ENCODE results near the gene TPRG1L.

The TPRG1L gene

DNA sequence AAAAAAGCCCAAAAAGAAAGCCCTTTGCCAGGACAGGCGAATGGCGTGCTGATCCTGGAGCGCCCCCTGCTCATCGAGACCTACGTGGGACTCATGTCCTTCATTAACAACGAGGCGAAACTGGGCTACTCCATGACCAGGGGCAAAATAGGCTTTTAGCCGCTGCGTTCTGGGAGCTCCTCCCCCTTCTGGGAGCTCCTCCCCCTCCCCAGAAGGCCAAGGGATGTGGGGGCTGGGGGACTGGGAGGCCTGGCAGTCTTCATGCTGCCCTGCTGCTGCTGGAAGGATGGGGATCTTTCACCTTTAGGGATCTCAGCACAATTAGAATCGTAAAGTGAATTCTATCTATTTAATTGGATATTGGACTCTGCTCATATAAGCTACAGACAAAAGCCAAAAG, 3.6 kb downstream of the TPRG1L start:
- no peak for DNase-seq (ENCODE audit: low read depth in 2 of 2)

DNA sequence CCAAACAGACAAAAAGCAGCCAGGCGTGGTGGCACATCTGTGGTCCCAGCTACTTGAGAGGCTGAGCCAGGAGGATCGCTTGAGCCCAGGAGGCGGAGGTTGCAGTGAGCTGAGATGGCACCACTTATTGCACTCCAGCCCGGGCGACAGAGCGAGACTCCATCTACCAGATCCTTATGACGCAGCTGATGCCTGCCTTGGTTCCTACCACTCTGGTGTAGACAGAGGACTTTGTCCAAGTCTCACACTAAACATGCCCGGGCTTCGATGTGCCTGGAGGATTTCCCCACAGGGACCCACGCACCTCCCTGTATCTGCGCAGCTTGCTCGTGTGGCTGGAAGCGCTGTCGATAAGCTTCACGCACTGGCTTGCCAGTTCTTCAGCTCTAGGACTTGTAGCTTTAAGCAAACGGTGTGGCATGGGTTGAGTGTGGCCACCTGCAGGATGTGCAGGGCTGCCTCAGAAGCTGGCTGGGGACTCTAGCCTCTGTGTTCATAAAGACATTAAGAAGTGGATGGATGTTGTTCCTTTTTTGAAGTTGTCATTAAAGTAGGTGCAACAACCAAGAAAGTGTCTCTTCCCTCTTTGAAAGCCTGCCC, 4.8 kb downstream of the TPRG1L start:
- DNase-seq (ENCODE audit: low read depth in 2 of 2) = no peak

DNA sequence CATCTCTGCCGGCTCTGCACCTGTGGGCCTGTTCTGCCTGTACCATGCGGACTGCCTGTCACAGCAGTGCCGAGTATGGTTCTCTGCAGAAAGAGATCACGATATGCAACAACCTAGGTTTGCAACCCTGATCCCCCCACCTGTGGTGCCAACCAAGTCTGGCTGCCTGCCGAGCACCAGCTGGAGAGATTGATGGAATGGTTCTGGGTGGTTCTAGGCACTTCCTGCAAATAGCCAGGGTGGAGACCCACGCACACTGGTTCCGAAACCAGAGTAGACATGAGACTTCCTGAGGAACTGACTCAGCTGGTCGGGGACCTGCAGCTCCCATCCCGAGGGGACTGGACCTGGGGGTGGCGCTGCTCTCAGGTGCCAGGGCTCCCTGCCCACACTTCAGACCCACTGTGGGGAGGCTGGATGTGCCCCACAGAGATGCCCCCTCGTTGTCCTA, 5.4 kb downstream of the TPRG1L start:
- no peak for DNase-seq (ENCODE audit: low read depth in 2 of 2)

DNA sequence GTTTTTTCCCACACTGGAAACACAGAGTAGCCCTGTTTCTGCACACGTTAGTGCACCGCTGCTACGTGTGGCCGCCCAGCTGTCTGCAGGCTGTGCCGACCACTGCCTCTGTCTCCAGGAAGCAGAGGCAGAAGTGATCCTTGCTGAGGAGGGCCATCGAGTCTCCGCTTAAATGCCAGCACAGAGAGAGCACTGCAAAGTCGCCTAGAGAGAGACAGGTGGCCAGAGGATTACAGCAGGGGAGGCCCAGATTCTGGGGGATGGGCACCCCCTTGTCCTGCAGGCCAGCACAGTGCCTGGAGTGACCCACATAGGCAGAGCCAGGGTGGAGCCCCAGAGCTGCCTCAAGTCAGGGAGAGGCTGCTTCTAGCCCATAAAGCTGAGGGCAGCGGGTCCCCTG, 6.1 kb downstream of the TPRG1L start:
- no peak for DNase-seq (ENCODE audit: low read depth in 2 of 2)

DNA sequence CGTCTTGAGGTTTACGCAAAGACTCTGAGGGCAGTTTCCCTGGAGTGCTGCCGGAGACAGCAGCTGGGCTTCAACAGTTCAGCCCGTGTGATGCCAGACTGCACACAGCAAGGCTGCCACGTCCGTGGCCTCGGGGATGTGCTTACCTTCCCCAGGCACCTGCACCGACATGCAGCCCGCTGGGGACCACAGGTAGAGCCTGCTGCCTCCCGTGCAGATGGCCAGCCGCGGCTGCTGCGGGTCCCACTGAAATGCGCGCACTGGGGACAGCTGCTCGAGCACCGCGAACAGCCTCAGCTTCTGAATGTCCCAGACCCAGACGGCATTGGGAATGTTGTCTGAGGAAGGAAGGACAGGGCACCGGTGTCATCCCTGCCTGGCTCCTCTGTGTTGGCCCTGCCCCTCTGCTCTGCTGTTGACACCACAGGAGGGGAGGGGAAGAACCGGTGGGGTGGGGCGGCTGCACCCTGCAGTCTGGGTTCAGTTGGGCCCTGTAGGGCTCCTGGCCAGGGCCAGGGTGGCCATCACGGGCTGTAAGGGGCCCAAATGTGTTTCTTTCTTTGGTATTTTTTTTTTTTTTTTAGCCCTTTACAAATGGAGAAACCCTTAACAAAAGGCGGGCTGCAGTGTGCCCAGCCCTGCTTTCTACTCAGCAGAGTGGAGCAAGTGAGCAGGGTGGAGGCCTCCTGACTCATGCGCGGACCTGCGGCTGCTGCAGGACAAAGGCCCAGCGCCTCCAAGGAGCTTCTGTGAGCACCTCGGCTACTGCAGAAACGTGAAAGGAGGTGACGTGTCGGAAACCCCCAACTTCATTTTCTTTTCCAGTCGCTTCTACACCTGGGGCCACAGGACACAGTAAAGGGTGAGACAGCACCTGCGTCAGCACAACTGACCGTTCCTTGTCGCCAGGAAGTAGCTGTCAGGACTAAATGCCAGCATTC, 6.8 kb downstream of the TPRG1L start:
- no peak for DNase-seq (ENCODE audit: low read depth in 2 of 2)

DNA sequence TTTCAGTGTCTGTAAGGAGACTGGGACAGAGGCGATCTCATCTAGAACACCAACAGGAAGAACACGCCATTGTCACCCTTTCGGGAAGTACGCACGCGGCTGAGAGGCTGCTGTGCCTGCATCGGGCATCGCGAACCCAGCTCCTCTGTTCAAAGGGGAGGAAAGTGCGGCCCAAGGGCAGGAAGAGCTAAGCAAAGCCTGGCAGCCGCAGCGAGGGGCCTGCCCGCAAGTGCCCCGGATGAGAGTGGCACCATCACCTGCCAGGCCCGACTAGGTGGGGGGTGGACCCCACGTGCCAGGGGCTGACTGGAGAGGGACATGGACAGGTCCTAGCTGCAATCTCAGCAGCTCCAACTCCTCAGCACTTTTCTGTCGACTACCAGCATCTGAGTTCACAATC, 7.5 kb downstream of the TPRG1L start:
- DNase-seq (ENCODE audit: low read depth in 2 of 2) = no peak

DNA sequence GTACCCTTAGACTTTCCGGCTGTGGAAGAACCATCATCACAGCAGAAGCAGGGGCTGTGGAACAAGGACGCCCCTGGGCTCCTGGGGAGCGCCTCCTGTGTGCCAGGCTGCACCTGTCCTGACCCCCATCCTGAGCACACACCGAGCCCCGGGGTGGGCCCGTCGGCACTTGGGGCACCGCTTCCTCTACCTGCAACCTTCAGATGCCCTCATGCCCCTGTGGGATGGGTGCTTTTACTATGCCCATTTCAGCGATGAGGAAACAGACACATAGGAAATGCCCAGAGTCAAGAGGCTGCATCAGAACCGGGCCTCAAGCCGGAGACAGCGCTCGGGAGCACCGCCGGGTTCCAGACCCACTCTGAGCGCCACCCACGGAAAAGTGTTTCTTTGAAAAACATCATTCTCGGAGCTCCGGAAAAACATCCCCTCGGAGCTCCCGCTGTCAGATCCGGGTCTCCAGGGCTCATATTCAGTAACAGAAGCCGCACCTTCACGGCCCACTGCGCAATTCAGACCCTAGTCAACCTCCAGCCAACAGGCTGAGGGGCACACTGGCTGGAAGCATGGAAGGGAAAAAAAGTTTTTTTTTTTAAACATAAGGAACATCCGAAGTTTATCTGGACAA, 8.0 kb downstream of the TPRG1L start:
- no peak for DNase-seq (ENCODE audit: low read depth in 2 of 2)

DNA sequence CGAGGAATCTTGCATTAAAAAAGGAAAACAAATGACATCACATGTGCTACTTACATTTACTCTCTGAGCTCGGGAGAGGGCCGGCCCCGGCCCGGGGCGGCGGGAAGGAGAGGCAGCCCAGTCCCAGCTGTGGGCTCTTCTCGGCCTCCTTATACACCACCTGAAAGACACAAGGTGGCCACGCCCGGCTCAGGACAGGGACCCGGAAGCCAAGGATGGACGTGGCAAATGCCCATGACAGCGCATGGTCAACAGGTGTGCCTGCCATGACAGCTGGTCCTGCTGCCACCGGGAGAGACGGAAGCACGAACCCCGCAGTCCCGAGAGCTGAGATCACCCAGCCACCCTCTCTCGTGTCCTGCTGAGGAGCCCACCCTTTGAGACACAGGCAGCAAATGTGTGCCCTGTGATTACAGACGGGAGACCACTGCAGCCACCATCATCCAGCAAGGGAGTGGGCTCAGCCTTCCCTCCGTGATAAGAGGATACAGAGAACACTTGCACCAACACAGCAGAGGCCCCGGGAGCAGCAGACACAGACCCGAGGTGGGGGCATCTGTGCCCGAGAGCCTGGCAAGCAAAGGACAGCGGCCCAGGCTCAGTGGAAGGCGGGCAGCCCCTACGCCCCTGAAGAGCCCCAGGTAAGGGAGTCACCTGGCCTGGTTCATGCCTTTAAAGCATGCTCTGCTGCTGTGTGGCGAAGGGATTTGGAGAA, 8.7 kb downstream of the TPRG1L start:
- DNase-seq (ENCODE audit: low read depth in 2 of 2) = no peak

DNA sequence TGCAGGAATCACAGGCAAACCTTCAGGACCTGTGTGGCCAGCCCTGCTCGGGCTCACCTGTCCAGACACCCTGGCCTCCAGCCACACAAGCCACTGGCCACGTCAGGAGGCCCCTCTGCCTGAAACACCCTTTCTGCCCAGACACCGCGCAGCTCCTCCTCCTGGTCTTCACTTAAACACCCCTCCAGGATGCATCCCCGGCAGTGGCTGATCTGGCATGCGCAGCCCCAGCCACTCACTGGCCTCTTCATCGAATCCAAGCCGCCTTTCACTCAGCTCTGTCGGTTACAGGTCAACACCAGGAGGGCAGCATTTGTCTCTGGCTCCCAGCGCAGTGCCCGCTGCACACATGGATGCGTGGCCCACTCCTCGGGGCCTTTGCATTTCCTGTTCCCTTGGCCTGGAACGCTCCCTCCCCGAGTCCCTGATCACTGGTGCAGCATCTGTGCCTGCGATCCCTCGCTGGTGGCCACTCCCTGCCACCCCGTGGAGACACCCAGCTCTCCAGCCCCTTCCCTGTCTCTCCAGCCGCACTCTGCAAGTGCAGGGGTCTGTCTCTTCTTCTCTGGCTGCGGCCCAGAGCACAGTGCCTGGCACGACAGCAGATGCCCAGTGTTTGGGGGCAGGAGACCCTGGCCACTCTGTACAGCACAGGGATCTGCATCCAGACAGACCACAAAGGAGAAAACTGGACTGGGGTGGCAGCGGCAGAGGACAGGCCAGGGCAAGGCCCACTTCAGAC, 9.4 kb downstream of the TPRG1L start:
- DNase-seq (ENCODE audit: low read depth in 2 of 2) = no peak

DNA sequence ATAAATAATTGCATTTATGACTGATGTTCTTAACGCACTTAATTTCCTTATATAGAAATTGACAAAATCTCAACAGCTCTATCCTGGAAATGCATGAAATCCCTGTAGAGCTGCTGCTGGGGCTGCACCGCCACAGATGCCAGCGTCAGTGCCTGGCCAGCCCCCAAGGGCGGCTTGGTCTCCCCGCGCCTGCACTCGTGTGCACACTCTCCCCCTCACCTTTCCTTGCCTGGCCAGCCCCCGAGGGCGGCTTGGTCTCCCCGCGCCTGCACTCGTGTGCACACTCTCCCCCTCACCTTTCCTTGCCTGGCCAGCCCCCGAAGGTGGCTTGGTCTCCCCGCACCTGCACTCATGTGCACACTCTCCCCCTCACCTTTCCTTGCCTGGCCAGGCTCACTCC, 11.3 kb downstream of the TPRG1L start:
- DNase-seq (ENCODE audit: low read depth in 2 of 2) = no peak

DNA sequence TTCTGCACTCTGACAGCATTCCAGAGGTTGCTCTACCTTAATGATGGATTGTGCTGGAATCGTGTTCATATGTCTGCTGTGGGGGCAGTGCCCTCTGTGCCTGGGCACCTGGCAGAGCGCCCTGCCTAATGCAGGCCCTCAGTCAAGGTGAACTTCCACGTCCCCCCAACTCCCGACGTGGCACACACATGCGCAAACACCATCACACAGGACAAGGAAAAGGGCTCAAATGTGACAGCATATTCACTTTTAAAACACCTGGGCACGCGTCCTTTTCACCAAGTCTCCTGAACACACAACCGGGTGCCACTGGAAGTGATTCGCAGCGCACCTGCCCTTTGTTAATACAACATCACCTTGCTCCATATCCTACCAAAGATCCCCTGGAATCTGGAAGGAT, 11.7 kb downstream of the TPRG1L start:
- no peak for DNase-seq (ENCODE audit: low read depth in 2 of 2)

DNA sequence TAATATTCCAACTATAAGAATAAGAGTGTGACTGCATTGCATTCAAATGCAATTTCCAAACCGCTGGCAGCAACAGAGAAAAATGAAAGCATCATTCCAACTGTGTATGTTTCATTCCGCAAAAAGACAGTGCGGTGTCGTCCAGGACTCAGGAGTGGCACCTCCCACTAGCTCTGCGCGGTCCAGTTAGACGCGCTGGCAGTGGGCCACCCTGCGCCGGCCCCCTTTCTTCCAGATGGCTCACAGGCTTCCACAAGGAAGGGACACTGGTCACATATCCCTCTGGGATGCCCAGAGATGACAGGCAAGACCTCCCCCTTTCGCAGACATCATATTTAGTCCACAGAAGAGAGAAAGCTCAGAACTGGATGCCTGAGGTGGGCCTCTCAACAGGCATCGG, 13.2 kb downstream of the TPRG1L start:
- no peak for DNase-seq (ENCODE audit: low read depth in 2 of 2)

DNA sequence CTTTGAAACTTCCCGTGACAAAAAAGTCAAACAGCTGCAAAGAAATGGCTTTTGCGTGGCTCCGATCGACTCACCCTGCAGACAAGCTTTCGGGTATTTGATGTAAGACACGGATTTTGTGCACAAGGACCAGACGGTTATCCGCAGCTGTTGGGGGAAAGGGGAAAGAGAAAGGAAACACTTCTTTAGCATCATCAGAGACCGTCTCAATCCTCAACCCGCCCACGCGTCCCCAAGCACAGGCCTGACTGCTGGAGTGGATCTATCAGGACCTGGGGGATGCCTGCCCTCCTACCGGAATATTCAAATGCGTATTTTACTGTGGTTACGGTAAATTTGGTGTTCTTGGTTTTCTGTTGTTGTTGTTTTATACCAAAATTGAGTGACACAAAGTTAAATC, 13.9 kb downstream of the TPRG1L start:
- DNase-seq (ENCODE audit: low read depth in 2 of 2) = no peak

DNA sequence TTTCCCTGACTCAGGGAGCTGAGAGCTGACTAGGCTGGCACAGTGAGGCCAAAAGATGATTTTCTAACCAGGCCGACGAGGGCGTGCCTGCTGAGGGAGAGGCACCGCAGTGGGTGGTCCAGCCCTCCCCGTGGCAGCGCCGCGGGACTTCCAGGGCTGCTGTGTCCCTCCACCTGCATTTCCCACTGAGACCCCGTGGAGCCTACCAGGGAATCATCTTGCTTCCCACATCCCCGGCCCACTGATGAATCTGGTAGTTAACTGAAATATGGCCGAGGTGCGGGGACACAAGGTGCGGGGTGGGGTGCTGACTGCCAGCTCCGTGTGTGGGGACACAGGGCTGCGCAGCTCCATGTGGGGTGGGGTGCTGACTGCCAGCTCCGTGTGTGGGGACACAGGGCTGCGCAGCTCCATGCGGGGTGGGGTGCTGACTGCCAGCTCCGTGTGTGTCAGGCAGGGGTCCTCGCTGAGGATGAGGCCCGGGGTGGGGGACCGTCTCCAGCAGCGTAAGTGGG, 14.6 kb downstream of the TPRG1L start:
- DNase-seq (ENCODE audit: low read depth in 2 of 2) = no peak

DNA sequence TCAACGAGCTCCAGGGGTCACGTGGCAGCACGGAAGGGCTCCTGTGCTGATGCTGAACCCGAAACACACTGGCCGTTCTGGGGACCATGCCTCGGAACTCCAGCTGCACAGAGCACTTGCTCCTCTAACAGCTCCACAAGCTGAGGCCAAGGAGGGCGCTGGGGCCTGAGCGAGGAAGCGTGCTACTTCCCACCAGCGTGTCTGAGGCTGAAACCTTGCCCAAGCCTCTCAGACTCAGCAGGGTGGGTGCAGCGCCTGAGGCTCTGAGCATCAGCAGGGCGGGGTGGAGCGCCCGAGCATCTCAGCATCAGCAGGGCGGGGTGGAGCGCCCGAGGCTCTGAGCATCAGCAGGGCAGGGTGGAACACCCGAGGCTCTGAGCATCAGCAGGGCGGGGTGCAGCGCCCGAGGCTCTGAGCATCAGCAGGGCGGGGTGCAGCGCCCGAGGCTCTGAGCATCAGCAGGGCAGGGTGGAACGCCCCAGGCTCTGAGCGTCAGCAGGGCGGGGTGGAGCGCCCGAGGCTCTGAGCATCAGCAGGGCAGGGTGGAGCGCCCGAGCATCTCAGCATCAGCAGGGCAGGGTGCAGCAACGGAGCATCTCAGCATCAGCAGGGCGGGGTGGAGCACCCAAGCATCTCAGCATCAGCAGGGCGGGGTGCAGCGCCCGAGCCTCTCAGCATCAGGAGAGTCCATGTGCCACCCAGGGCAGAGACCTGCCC, 15.5 kb downstream of the TPRG1L start:
- DNase-seq (ENCODE audit: low read depth in 2 of 2) = no peak

DNA sequence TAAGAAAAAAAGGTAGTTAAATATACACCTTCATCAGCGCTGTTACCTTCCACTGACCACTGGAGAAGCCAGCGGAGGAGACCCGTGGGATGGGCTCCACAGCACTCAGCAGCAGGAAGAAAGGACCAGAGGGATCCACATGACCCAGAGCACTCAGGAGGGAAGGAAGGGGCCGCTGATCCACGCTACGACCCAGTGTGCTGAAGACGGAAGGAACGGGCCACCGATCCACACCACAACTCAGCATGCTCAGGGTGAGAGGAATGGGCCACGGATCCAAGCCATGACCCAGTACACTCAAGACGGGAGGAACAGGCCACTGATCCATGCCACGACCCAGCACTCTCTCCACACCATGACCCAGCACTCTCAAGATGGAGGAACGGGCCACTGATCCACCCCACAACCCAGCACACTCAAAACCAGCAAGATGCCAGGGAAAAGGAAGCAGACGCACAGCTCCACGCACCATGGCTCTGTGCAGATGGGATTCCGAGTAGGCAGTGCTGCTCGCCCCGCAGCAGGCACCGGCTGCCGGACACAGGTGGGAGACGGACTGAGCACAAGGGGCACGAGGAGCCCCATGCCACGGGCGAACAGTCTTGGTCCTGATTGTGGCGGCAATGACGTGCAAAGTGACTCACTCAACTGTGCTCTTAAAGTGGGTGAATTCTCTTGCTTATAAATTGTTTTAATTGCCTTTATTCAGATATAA, 16.4 kb downstream of the TPRG1L start:
- DNase-seq (ENCODE audit: low read depth in 2 of 2) = no peak

DNA sequence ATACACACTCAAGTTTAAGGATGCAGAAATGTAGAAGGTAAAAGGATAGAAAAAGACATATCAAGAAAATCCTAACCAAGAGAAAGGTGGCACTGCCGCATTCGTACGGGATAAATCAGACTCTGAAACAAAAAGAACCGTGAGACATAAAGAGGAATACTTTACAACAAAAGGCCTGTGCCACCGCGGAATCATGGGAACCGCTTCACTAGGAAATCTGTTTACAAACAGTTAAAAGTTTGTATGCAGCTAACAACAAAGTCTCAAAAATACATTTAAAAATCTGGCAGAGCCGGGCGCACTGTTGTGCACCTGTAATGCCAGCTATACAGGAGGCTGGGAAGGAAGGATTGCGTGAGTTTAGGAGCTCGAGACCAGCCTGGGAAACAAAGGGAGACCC, 17.0 kb downstream of the TPRG1L start:
- no peak for DNase-seq (ENCODE audit: low read depth in 2 of 2)

DNA sequence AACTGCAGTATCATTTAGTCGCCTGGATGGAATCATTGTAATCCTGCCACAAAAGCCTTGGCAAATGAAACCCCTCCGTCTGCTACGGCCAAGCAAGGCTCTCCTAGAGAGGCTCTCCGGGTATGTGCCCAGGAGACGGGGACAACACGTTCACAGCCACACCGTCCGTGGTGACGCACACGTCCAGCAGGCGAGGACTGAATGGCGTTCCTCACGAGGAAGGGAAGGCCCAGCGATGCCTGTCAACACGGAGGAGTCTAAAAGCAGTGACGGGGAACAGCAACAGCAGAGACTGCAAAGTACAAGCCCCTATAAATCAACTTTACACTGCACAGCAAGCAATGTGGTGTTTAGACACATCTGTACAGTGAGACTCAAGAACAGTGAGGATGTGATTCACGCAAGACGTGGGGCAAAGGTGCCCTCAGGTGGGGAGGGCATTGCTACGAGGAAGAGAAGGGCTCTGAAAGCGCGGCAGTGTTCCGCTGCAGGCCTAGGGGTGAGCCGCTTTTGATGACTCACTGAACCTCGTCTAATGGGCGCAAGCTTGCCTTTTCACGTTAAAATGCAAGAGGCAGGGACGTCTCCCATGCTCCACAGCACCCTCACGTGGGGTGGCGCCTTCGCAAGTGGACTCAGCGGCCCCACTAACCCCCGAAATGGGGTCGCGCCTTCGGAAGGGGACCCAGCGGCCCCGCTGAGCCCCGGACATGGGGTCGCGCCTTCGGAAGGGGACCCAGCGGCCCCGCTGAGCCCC, 18.3 kb downstream of the TPRG1L start:
- DNase-seq (ENCODE audit: low read depth in 2 of 2) = no peak

DNA sequence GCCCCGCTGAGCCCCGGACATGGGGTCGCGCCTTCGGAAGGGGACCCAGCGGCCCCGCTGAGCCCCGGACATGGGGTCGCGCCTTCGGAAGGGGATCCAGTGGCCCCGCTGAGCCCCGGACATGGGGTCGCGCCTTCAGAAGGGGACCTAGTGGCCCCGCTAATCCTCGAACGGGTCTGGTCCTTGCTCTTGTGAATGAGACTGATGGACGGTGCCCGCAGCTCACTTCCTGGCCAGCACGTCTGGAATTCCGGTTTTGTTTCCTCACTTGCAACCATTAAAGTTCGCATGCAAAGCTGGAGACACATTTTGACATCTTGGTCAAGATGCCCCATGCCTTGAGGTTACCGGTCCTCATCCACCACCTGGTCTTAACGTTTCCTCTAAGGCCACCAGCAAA, 19.5 kb downstream of the TPRG1L start:
- no peak for DNase-seq (ENCODE audit: low read depth in 2 of 2)

All from stimulated activated CD4-positive, alpha-beta T cell treated with anti-CD3 and anti-CD28 coated beads, Interleukin-12 subunit alpha, Interleukin-12 subunit beta, amount 100 ng/mL, for 24 hours (primary cell).